SU-DHL-6 (cell line): ENCODE data around the gene XKRX.

ENCODE experiments used
- CTCF ChIP-seq: fragments of 200-600 bp; sonication (generic); IDR thresholded peaks from one replicate; pipeline ENCODE4 v1.5.1; 2017; ENCODE audit warnings: antibody characterized with exemption, mild to moderate bottlenecking, low read length, moderate library complexity; ENCODE audit not compliant: insufficient read depth, poor library complexity, severe bottlenecking
- EZH2phosphoT487 ChIP-seq: fragments of 200-600 bp; sonication (generic), shearing (Covaris generic); conservative IDR thresholded peaks from 2 replicates; pipeline ENCODE4 v1.6.1; 2018; ENCODE audit warnings: mild to moderate bottlenecking, antibody characterized with exemption, low read length, moderate library complexity, mixed read lengths

GRCh38 chrX:100931218-100931924 is 2.7 kb upstream of the XKRX start:
- no peak for TF ChIP-seq CTCF
- TF ChIP-seq EZH2phosphoT487: no peak
